ENCODE measurements around the gene CCDC138. TPM values are rescaled to one million over a fixed set of nuclear protein-coding genes. Genes with fewer than 3 reads are reported as not detected.

CCDC138 gene
- total and polyA plus RNA-seq, 7 donors = 0.39 to 2.4 (median 1.5) TPM

- DNase-seq (no peak), ATAC-seq (no peak)
- H3K4me3 ChIP-seq = no peak overlapping the region
- no peaks in the 10 kb centered on the region for H3K4me1 ChIP-seq
- H3K27ac ChIP-seq = no peak overlapping the region
- H3K27me3 ChIP-seq (ENCODE audit: insufficient read depth in 3 of 3, low read length in 2 of 3) = no peaks in the 10 kb centered on the region
- intact Hi-C loops (cut with DNase I) = no loop called here
- H3K36me3 ChIP-seq (ENCODE audit: insufficient read depth in 1 of 2, low read depth in 1 of 2) = no peaks in the 10 kb centered on the region
- WGBS, 3 donors = 78 to 90% (median 85%) methylated on average over 2 of the region's 2 CpGs
- peaks cover 2% of the 10 kb centered on the region for H3K9me3 ChIP-seq
- TF ChIP-seq, protein P1, sequence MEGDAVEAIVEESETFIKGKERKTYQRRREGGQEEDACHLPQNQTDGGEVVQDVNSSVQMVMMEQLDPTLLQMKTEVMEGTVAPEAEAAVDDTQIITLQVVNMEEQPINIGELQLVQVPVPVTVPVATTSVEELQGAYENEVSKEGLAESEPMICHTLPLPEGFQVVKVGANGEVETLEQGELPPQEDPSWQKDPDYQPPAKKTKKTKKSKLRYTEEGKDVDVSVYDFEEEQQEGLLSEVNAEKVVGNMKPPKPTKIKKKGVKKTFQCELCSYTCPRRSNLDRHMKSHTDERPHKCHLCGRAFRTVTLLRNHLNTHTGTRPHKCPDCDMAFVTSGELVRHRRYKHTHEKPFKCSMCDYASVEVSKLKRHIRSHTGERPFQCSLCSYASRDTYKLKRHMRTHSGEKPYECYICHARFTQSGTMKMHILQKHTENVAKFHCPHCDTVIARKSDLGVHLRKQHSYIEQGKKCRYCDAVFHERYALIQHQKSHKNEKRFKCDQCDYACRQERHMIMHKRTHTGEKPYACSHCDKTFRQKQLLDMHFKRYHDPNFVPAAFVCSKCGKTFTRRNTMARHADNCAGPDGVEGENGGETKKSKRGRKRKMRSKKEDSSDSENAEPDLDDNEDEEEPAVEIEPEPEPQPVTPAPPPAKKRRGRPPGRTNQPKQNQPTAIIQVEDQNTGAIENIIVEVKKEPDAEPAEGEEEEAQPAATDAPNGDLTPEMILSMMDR (IDR thresholded peaks at IDR 0.05) = no peak
Observed at GRCh38 chr2:108895188-108895587, 108.6 kb downstream of the CCDC138 start.

DNA sequence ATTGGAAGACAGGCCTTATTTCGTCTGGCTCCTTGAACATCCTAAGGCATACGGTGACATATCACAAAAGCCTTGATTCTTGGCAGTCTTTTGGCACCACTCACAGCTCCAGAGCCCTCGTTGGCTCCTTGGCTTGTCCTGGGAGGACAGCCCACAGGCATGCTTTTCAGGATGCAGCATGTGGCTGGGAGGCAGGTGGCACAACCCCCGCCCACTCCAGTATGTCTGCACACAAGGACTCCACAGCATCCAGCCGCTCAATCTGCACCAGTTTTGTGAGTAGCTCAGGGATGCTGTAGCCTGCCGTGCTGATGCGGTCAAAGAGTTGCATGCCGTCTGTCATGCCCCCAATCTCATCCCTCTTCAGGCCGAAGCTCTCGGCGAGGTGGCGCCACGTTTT is 110.2 kb downstream of the CCDC138 start:
- TF ChIP-seq, protein P1 (IDR thresholded peaks at IDR 0.05) = no peak
- no peak overlapping the region for H3K4me3 ChIP-seq
- ATAC-seq (no peak), DNase-seq (no peak)
- H3K27me3 ChIP-seq (ENCODE audit: insufficient read depth in 3 of 3, low read length in 2 of 3) = no peaks in the 10 kb centered on the region
- H3K9me3 ChIP-seq = peaks cover 8% of the 10 kb centered on the region
- H3K4me1 ChIP-seq = no peaks in the 10 kb centered on the region
- whole genome bisulfite sequencing, 3 donors = 85 to 92% (median 92%) methylated on average over 13 of the region's 13 CpGs
- H3K36me3 ChIP-seq (ENCODE audit: insufficient read depth in 1 of 2, low read depth in 1 of 2) = no peaks in the 10 kb centered on the region
- no peak overlapping the region for H3K27ac ChIP-seq
- intact Hi-C loops (cut with DNase I) = no loop called here

GRCh38 chr2:108898315-108899082 is 111.9 kb downstream of the CCDC138 start:
- Histone ChIP-seq H3K27ac (no peak overlapping the region), H3K27me3 (ENCODE audit: insufficient read depth in 3 of 3, low read length in 2 of 3) (no peaks in the 10 kb centered on the region), H3K4me3 (no peak overlapping the region), H3K4me1 (no peaks in the 10 kb centered on the region), H3K36me3 (ENCODE audit: insufficient read depth in 1 of 2, low read depth in 1 of 2) (no peaks in the 10 kb centered on the region), H3K9me3 (peaks cover 8% of the 10 kb centered on the region)
- TF ChIP-seq, protein P1 (IDR thresholded peaks at IDR 0.05) = no peak
- ATAC-seq (no peak), DNase-seq (no peak)
- WGBS, 3 donors = 88 to 97% (median 90%) methylated on average over 1 of the region's 1 CpG
- intact Hi-C loops (cut with DNase I) = no loop called here

- Histone ChIP-seq H3K4me3 (no peak overlapping the region), H3K27me3 (ENCODE audit: insufficient read depth in 3 of 3, low read length in 2 of 3) (peaks cover 0 to 5% (median 0%) of the 10 kb centered on the region in 3 donors), H3K4me1 (no peaks in the 10 kb centered on the region), H3K9me3 (peaks cover 8% of the 10 kb centered on the region), H3K27ac (no peak overlapping the region), H3K36me3 (ENCODE audit: insufficient read depth in 1 of 2, low read depth in 1 of 2) (no peaks in the 10 kb centered on the region)
- intact Hi-C loops (cut with DNase I) = no loop called here
- WGBS, 3 donors = 62 to 71% (median 64%) methylated on average over 3 of the region's 3 CpGs
- DNase-seq (no peak), ATAC-seq (no peak)
- TF ChIP-seq, protein P1 (IDR thresholded peaks at IDR 0.05) = no peak
Observed at GRCh38 chr2:108904680-108905079, 118.1 kb downstream of the CCDC138 start.

DNA sequence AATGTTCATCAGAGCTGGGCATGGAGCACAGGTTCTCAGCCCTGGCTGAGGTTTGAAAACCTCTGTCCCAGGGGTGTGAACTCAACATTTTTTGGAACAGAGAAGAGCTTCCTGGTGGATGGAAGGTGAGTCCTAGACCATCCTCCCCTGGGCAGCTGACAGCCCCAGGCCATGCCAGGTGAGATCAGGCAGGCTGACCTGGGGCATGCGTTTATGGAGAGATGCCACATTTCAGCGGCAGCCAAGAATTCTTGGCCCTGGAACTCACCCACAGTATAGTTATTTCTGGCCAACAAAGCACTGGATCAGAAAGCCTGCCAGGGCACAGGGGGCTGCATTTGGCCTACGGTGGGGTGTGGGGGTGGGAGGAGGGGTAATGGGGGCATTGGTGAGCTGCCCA is 118.6 kb downstream of the CCDC138 start:
- WGBS, 3 donors = 13 to 27% (median 19%) methylated on average over 3 of the region's 3 CpGs
- no peaks in the 10 kb centered on the region for H3K4me1 ChIP-seq
- intact Hi-C loops (cut with DNase I) = no loop called here
- DNase-seq (no peak), ATAC-seq (no peak)
- TF ChIP-seq, protein P1 (IDR thresholded peaks at IDR 0.05) = no peak
- H3K36me3 ChIP-seq (ENCODE audit: insufficient read depth in 1 of 2, low read depth in 1 of 2) = no peaks in the 10 kb centered on the region
- H3K9me3 ChIP-seq = peaks cover 6% of the 10 kb centered on the region
- H3K27me3 ChIP-seq (ENCODE audit: insufficient read depth in 3 of 3, low read length in 2 of 3) = peaks cover 0 to 5% (median 0%) of the 10 kb centered on the region in 3 donors
- no peak overlapping the region for H3K27ac ChIP-seq
- H3K4me3 ChIP-seq = no peak overlapping the region

All from psoas muscle (tissue), 8 donors.